ENCODE data around the gene ACAP1. TPM values are rescaled to one million over a fixed set of nuclear protein-coding genes. Genes with fewer than 3 reads are reported as not detected.
"Not testable (repeated sequence)": the region's sequence is repeated elsewhere in the genome, so short reads cannot be mapped to it uniquely, and the experiment has no call there.

ACAP1 gene
- total RNA-seq, 8 experiments from 2014 or later = 4.9 to 36.4 (median 11.4) TPM

GRCh38 chr17:7327501-7327900 lies 8.8 kb upstream of the ACAP1 start:
- Histone ChIP-seq H3K27ac (no peak overlapping the region), H3K4me1 (replicated peaks in 1 of 2) (peaks cover 13% of the 10 kb centered on the region in 2 donors), H3K4me3 (peak overlapping the region in 1 of 5 donors; percentile 95)
- ATAC-seq (replicated peaks in 6 of 8) = no peak
- WGBS, 10 experiments = 73 to 100% (median 89%) methylated on average over 1 to 8 of the region's 17 CpGs; no CpG with 5 or more reads in 5 of the 10 experiments
- in situ Hi-C loops (cut with MboI; ENCODE audit: low pct_unique_long_range_greater_than_20kb in 2 of 9, low sequenced_read_pairs in 9 of 9, unreplicated experiment in 9 of 9) = no loop called here

GRCh38 chr17:7328009-7328408 lies 8.3 kb upstream of the ACAP1 start:
- no peak for ATAC-seq (replicated peaks in 6 of 8)
- in situ Hi-C loops (cut with MboI; ENCODE audit: low pct_unique_long_range_greater_than_20kb in 2 of 9, low sequenced_read_pairs in 9 of 9, unreplicated experiment in 9 of 9) = no loop called here
- Histone ChIP-seq H3K27ac (no peak overlapping the region), H3K4me3 (peak overlapping the region; percentile 68 to 95 (median 82)), H3K4me1 (replicated peaks in 1 of 2) (peaks cover 13% of the 10 kb centered on the region in 2 donors)
- 33 to 100% (median 80%) methylated on average over 1 of the region's 1 CpG; no CpG with 5 or more reads in 6 of the 10 experiments for WGBS, 10 experiments

GRCh38 chr17:7328840-7329373 lies 7.4 kb upstream of the ACAP1 start, which contains the start of gene NEURL4:
Gene NEURL4 (minus strand): TSS chr17:7329335. CDS start chr17:7329312, 23 bp downstream.
- Histone ChIP-seq H3K4me1 (replicated peaks in 1 of 2) (peaks cover 13% of the 10 kb centered on the region in 2 donors), H3K27ac (peak within 1 kb of the TSS; percentile 93 to 94), H3K4me3 (peak within 1 kb of the TSS; percentile 68 to 95 (median 82))
- in situ Hi-C loops (cut with MboI; ENCODE audit: low pct_unique_long_range_greater_than_20kb in 2 of 9, low sequenced_read_pairs in 9 of 9, unreplicated experiment in 9 of 9) = no loop called here
- WGBS, 10 experiments = 0 to 17% (median 3%) methylated on average over 1 to 14 of the region's 50 CpGs; no CpG with 5 or more reads in 6 of the 10 experiments
- ATAC-seq (replicated peaks in 6 of 8) = peak; percentile 15 to 55 (median 28)

GRCh38 chr17:7329374-7329996 lies 6.8 kb upstream of the ACAP1 start:
- in situ Hi-C loops (cut with MboI; ENCODE audit: low pct_unique_long_range_greater_than_20kb in 2 of 9, low sequenced_read_pairs in 9 of 9, unreplicated experiment in 9 of 9) = no loop called here
- Histone ChIP-seq H3K4me1 (replicated peaks in 1 of 2) (peaks cover 13% of the 10 kb centered on the region in 2 donors), H3K4me3 (peak overlapping the region; percentile 68 to 95 (median 82)), H3K27ac (peak overlapping the region; percentile 93 to 94)
- ATAC-seq (replicated peaks in 6 of 8) = peak; percentile 64 to 86 (median 82)
- 0 to 2% methylated on average over 3 to 9 of the region's 43 CpGs; no CpG with 5 or more reads in 8 of the 10 experiments for WGBS, 10 experiments

GRCh38 chr17:7329997-7330637 lies 6.2 kb upstream of the ACAP1 start:
- Histone ChIP-seq H3K27ac (peak overlapping the region; percentile 93 to 94), H3K4me3 (peak overlapping the region; percentile 68 to 95 (median 82)), H3K4me1 (replicated peaks in 1 of 2) (peaks cover 13% of the 10 kb centered on the region in 2 donors)
- in situ Hi-C loops (cut with MboI; ENCODE audit: low pct_unique_long_range_greater_than_20kb in 2 of 9, low sequenced_read_pairs in 9 of 9, unreplicated experiment in 9 of 9) = no loop called here
- peak; percentile 62 to 79 (median 66) for ATAC-seq (replicated peaks in 6 of 8)
- 0% methylated on average over 2 to 5 of the region's 34 CpGs; no CpG with 5 or more reads in 6 of the 10 experiments for WGBS, 10 experiments

- H3K4me1 ChIP-seq (replicated peaks in 1 of 2) = peaks cover 13% of the 10 kb centered on the region in 2 donors
- in situ Hi-C loops (cut with MboI; ENCODE audit: low pct_unique_long_range_greater_than_20kb in 2 of 9, low sequenced_read_pairs in 9 of 9, unreplicated experiment in 9 of 9) = no loop called here
- peak overlapping the region; percentile 93 to 94 for H3K27ac ChIP-seq
- 41 to 78% (median 63%) methylated on average over 1 to 7 of the region's 13 CpGs; no CpG with 5 or more reads in 5 of the 10 experiments for WGBS, 10 experiments
- no peak for ATAC-seq (replicated peaks in 6 of 8)
- H3K4me3 ChIP-seq = peak overlapping the region; percentile 68 to 95 (median 82)
Measured at GRCh38 chr17:7330638-7331015, 5.7 kb upstream of the ACAP1 start.

GRCh38 chr17:7332111-7332510 lies 4.2 kb upstream of the ACAP1 start:
- H3K27ac ChIP-seq = no peak overlapping the region
- H3K4me1 ChIP-seq (replicated peaks in 1 of 2) = peaks cover 13% of the 10 kb centered on the region in 2 donors
- no peak overlapping the region for H3K4me3 ChIP-seq
- 17 to 100% (median 64%) methylated on average over 1 to 4 of the region's 7 CpGs; no CpG with 5 or more reads in 2 of the 10 experiments for WGBS, 10 experiments
- ATAC-seq (replicated peaks in 6 of 8) = no peak
- in situ Hi-C loops (cut with MboI; ENCODE audit: low pct_unique_long_range_greater_than_20kb in 2 of 9, low sequenced_read_pairs in 9 of 9, unreplicated experiment in 9 of 9) = no loop called here

GRCh38 chr17:7332600-7333069 lies 3.7 kb upstream of the ACAP1 start:
- in situ Hi-C loops (cut with MboI; ENCODE audit: low pct_unique_long_range_greater_than_20kb in 2 of 9, low sequenced_read_pairs in 9 of 9, unreplicated experiment in 9 of 9); H3K4me3 ChIP-seq; ATAC-seq (replicated peaks in 6 of 8); H3K27ac ChIP-seq: not testable (repeated sequence)
- WGBS, 10 experiments = 20 to 100% (median 49%) methylated on average over 1 to 9 of the region's 14 CpGs; no CpG with 5 or more reads in 2 of the 10 experiments
- H3K4me1 ChIP-seq (replicated peaks in 1 of 2) = peaks cover 13% of the 10 kb centered on the region in 2 donors

- ATAC-seq (replicated peaks in 6 of 8) = no peak
- Histone ChIP-seq H3K4me3 (no peak overlapping the region), H3K27ac (no peak overlapping the region), H3K4me1 (replicated peaks in 1 of 2) (peaks cover 6 to 7% of the 10 kb centered on the region in 2 donors)
- in situ Hi-C loops (cut with MboI; ENCODE audit: low pct_unique_long_range_greater_than_20kb in 2 of 9, low sequenced_read_pairs in 9 of 9, unreplicated experiment in 9 of 9) = no loop called here
- 40 to 79% methylated on average over 1 to 2 of the region's 3 CpGs; no CpG with 5 or more reads in 8 of the 10 experiments for WGBS, 10 experiments
Measured at GRCh38 chr17:7334938-7335538, 1.3 kb upstream of the ACAP1 start.

- H3K27ac ChIP-seq; ATAC-seq (replicated peaks in 6 of 8); in situ Hi-C loops (cut with MboI; ENCODE audit: low pct_unique_long_range_greater_than_20kb in 2 of 9, low sequenced_read_pairs in 9 of 9, unreplicated experiment in 9 of 9); H3K4me1 ChIP-seq (replicated peaks in 1 of 2); H3K4me3 ChIP-seq: not testable (repeated sequence)
- 67 to 97% (median 87%) methylated on average over 1 to 12 of the region's 13 CpGs; no CpG with 5 or more reads in 5 of the 10 experiments for WGBS, 10 experiments
Measured at GRCh38 chr17:7335765-7336164, 564 bp upstream of the ACAP1 start.

- H3K4me3 ChIP-seq; H3K27ac ChIP-seq; ATAC-seq (replicated peaks in 6 of 8); H3K4me1 ChIP-seq (replicated peaks in 1 of 2); in situ Hi-C loops (cut with MboI; ENCODE audit: low pct_unique_long_range_greater_than_20kb in 2 of 9, low sequenced_read_pairs in 9 of 9, unreplicated experiment in 9 of 9): not testable (repeated sequence)
- 18 to 100% (median 54%) methylated on average over 1 to 5 of the region's 7 CpGs; no CpG with 5 or more reads in 4 of the 10 experiments for WGBS, 10 experiments
Measured at GRCh38 chr17:7337600-7337999, 1.3 kb downstream of the ACAP1 start.

- Histone ChIP-seq H3K27ac (no peak overlapping the region), H3K4me3 (no peak overlapping the region), H3K4me1 (replicated peaks in 1 of 2) (no peaks in the 10 kb centered on the region)
- in situ Hi-C loops (cut with MboI; ENCODE audit: low pct_unique_long_range_greater_than_20kb in 2 of 9, low sequenced_read_pairs in 9 of 9, unreplicated experiment in 9 of 9) = no loop called here
- 6 to 100% (median 53%) methylated on average over 1 to 2 of the region's 2 CpGs; no CpG with 5 or more reads in 2 of the 10 experiments for WGBS, 10 experiments
- no peak for ATAC-seq (replicated peaks in 6 of 8)
Measured at GRCh38 chr17:7340179-7340578, 3.9 kb downstream of the ACAP1 start.

Data from motor neuron (in vitro differentiated cells).